ENCODE measurements around the gene HSPG2. TPM values are rescaled to one million over a fixed set of nuclear protein-coding genes. Genes with fewer than 3 reads are reported as not detected.
A peak's percentile ranks its signal among the peaks of the same experiment; 100 is the strongest.

Gene HSPG2
- total and polyA plus RNA-seq, 2 of the 13 experiments (the other 11 are each of a cell fraction or from before 2014, with no cell fraction given), result 9.1 to 13.1 TPM

GRCh38 chr1:21902026-21903012 lies 34.8 kb downstream of the HSPG2 start (continued):
- no peak for TF ChIP-seq ZFP91 (CRISPR knock-in tag; IDR thresholded peaks at IDR 0.05; ENCODE audit: borderline replicate concordance)
- TF ChIP-seq TFAP4 (IDR thresholded peaks at IDR 0.05; ENCODE audit: borderline replicate concordance, low read depth), result no peak
- no peak for TF ChIP-seq ARID2 (CRISPR knock-in tag; IDR thresholded peaks at IDR 0.05; ENCODE audit: borderline replicate concordance)
- TF ChIP-seq ZNF883 (CRISPR knock-in tag; IDR thresholded peaks at IDR 0.05; ENCODE audit: not compliant biosample characterization), result no peak
- TF ChIP-seq ATF7-NPFF (CRISPR knock-in tag; IDR thresholded peaks at IDR 0.05; ENCODE audit: low read depth), result no peak
- 0 out of 2 replicates have a peak, but pooled peaks have one; percentile 13 for TF ChIP-seq ADNP (CRISPR knock-in tag; IDR thresholded peaks at IDR 0.05)
- no peak for TF ChIP-seq ZNF432 (CRISPR knock-in tag; IDR thresholded peaks at IDR 0.05; ENCODE audit: borderline replicate concordance)
- TF ChIP-seq FOXA1 (IDR thresholded peaks at IDR 0.05), result no peak
- TF ChIP-seq FOXA1 (CRISPR knock-in tag; IDR thresholded peaks at IDR 0.05), result no peak
- no peak for TF ChIP-seq CHCHD3 (CRISPR knock-in tag; IDR thresholded peaks at IDR 0.05)
- no peak for TF ChIP-seq EED (CRISPR knock-in tag; IDR thresholded peaks at IDR 0.05)
- TF ChIP-seq GPN1 (CRISPR knock-in tag; IDR thresholded peaks at IDR 0.05; ENCODE audit: borderline replicate concordance), result no peak
- TF ChIP-seq ZNF576 (CRISPR knock-in tag; IDR thresholded peaks at IDR 0.05), result no peak
- TF ChIP-seq ZNF136 (CRISPR knock-in tag; IDR thresholded peaks at IDR 0.05; ENCODE audit: low read depth), result no peak
- TF ChIP-seq HMGXB4 (CRISPR knock-in tag; IDR thresholded peaks at IDR 0.05; ENCODE audit: borderline replicate concordance in 1 of 2, low read depth in 1 of 2), result no peak
- peak; percentile 98 for TF ChIP-seq ZMYM3 (CRISPR knock-in tag; IDR thresholded peaks at IDR 0.05)
- no peak for TF ChIP-seq HNRNPH1 (optimal IDR thresholded peaks at IDR 0.05; ENCODE audit: low read depth, low read length)
- TF ChIP-seq HNF1A (IDR thresholded peaks at IDR 0.05; ENCODE audit: low read depth), result no peak
- no peak for TF ChIP-seq HNF1A (CRISPR knock-in tag; IDR thresholded peaks at IDR 0.05; ENCODE audit: borderline replicate concordance)
- no peak for TF ChIP-seq CEBPG (CRISPR knock-in tag; IDR thresholded peaks at IDR 0.05)
- no peak for TF ChIP-seq RFXANK (CRISPR knock-in tag; IDR thresholded peaks at IDR 0.05)
